ACC112 (cell line): Measurements from ENCODE around the gene LENG8.
"Not testable (repeated sequence)": the region's sequence is repeated elsewhere in the genome, so short reads cannot be mapped to it uniquely, and the experiment has no call there.

Experiments
- H2AFZ ChIP-seq: fragments of 200-600 bp; sonication (generic); one replicate; pipeline ENCODE4 v1.6.0; 2017; ENCODE audit warnings: antibody characterized with exemption, low read length; ENCODE audit not compliant: unreplicated experiment
- H3K27ac ChIP-seq: fragments of 200-600 bp; sonication (generic); 2 replicates; pipeline ENCODE4 v1.5.1; 2014; ENCODE audit warnings: low read depth, mild to moderate bottlenecking, antibody characterized with exemption, low read length, moderate library complexity
- H3K27me3 ChIP-seq: fragments of 200-600 bp; sonication (generic); 2 replicates; pipeline ENCODE4 v1.6.1; 2014; ENCODE audit warnings: mild to moderate bottlenecking, antibody characterized with exemption, low read length, moderate library complexity, mixed read lengths; ENCODE audit not compliant: insufficient read depth
- H3K36me3 ChIP-seq: fragments of 200-600 bp; sonication (generic); 2 replicates; pipeline ENCODE4 v1.6.1; 2016; ENCODE audit warnings: mild to moderate bottlenecking, antibody characterized with exemption, low read length, moderate library complexity, mixed read lengths; ENCODE audit not compliant: insufficient read depth
- H3K4me1 ChIP-seq: fragments of 200-600 bp; sonication (generic); one replicate; pipeline ENCODE4 v1.6.1; 2016; ENCODE audit warnings: low read length, mixed read lengths; ENCODE audit not compliant: insufficient read depth, unreplicated experiment, control insufficient read depth
- H3K4me3 ChIP-seq: fragments of 200-600 bp; sonication (generic); 2 replicates; pipeline ENCODE4 v1.5.1; 2014; ENCODE audit warnings: mild to moderate bottlenecking, low read depth, low read length
- H3K79me2 ChIP-seq: fragments of 200-600 bp; sonication (generic); one replicate; pipeline ENCODE4 v1.6.0; 2016; ENCODE audit warnings: low read length; ENCODE audit not compliant: control insufficient read depth, unreplicated experiment, insufficient read depth

The LENG8 gene

DNA sequence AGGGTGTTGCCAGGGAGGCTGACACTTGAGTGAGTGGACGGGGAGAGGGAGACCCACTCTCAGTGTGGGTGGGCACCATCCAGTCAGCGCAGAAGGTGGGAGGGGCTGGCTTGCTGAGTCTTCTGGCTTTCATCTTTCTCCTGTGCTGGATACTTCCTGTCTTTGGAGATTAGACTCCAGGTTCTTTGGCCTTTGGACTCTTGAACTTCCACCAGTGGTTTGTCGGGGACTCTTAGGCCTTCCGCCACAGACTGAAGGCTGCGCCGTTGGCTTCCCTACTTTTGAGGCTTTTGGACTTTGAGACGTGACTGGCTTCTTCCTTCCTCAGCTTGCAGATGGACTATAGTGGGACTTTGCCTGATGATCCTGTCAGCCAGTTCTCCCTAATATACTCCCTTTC is 4.3 kb upstream of the LENG8 start:
- Histone ChIP-seq H2AFZ (no peak overlapping the region), H3K27ac (no peak overlapping the region), H3K79me2 (peaks cover 21% of the 10 kb centered on the region), H3K4me3 (no peak overlapping the region), H3K36me3 (no peaks in the 10 kb centered on the region), H3K27me3 (no peaks in the 10 kb centered on the region), H3K4me1 (peaks cover 6% of the 10 kb centered on the region)

DNA sequence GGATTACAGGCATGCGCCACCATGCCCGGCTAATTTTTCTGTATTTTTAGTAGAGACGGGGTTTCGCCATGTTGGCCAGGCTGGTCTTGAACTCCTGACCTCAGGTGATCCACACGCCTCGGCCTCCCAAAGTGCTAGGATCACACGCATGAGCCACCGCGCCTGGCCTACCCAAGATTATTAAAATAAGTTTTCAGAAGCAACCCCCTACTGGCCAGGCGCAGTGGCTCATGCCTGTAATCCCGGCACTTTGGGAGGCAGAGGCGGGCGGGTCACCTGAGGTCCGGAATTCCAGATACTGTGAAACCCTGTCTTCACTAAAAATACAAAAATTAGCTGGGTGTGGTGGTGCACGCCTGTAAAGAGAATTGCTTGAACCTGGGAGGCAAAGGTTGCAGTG is 2.6 kb upstream of the LENG8 start:
- H3K27me3 ChIP-seq, H3K27ac ChIP-seq, H2AFZ ChIP-seq, H3K4me3 ChIP-seq, H3K36me3 ChIP-seq: not testable (repeated sequence)
- H3K4me1 ChIP-seq: peaks cover 13% of the 10 kb centered on the region
- H3K79me2 ChIP-seq: peaks cover 37% of the 10 kb centered on the region

DNA sequence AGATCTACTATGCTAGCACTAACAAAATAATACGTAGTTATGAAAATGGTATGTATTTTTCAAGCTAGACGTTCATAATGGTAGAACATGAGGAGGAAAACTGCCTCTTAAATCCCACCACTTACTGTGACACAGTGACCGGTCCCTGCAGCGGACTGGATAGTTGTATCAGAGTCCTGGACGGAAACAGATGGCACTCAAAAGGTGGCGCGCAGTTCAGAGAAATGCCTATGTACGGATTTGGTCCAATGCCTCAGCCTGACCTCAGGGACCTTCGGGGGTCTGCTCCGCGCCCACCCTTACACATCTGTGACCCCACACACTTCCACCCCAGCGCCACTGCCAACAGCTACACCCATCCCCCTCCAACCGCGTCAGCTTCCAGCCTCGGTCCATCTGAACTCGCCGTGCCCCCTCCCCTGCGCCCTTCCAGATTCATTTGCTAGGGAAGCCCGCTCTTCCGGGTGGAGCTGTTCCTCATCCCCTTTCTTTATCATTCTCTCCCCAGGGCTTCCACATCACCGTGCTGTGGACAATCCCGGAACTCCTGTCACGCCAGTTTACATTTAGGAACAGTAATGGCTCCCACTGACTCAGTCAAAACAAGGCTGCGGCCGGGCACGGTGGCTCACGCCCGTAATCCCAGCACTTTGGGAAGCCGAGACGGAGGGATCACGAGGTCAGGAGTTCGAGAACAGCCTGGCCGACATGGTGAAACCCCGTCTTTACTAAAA is 792 bp upstream of the LENG8 start:
- peak overlapping the region; percentile 98 for H3K4me3 ChIP-seq
- no peaks in the 10 kb centered on the region for H3K27me3 ChIP-seq
- H3K4me1 ChIP-seq: peaks cover 18% of the 10 kb centered on the region
- peak overlapping the region; percentile 93 for H3K27ac ChIP-seq
- peaks cover 9% of the 10 kb centered on the region; the same call in 1 of the 2 replicates for H3K36me3 ChIP-seq
- H3K79me2 ChIP-seq: peaks cover 55% of the 10 kb centered on the region
- peak overlapping the region; percentile 13 for H2AFZ ChIP-seq

DNA sequence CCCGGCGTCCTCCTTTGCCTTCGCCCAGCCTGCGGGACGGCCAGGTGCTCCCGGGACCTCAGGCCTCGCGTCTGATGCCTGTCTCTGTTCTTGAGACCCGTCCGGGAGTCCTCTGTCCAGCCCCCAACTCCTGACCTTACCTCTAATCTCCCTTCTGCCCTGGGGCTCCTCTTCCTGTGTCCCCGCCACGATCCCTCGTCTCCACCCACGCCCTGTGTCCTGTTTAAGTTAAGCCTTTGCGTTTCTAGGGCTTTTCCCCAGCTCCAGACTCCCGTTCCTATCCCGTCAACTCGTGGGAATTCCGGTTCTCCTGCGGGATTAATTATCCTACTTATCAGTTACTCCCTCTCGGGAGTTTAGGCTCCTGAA is 686 bp downstream of the LENG8 start:
- Histone ChIP-seq H3K4me3 (peak overlapping the region; percentile 98), H3K36me3 (peaks cover 13% of the 10 kb centered on the region; the same call in 1 of the 2 replicates), H3K79me2 (peaks cover 67% of the 10 kb centered on the region), H3K27me3 (no peaks in the 10 kb centered on the region), H3K27ac (peak overlapping the region; percentile 93), H2AFZ (no peak overlapping the region), H3K4me1 (peaks cover 18% of the 10 kb centered on the region)

DNA sequence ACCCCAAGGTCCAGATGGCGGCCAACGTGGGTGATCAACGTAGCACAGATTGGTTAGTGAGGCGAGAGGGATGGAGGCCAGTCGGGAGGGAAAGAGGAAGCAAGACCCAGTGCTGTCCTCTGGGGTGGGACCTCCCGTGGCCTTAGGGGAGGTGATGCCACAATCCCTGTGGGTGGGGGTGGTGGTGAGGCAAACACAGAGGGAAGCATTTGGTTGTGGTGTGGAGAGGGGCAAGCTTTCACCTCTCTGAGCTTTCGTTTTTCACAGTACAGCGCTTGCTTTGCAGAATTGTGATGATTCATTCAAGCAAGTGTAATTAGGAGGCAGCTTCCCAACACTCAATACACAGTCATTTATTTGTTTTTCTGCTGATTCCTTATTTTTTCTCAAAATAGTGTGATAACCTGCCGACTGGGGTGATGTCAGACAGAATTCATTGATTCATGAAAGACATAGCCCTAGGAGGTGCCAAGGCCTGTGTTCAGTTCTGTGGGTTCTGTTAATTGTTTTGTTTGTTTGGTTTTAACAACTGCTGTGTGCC is 2.4 kb downstream of the LENG8 start:
- Histone ChIP-seq H3K4me1 (peaks cover 18% of the 10 kb centered on the region), H3K27me3 (no peaks in the 10 kb centered on the region), H3K79me2 (peaks cover 70% of the 10 kb centered on the region), H3K27ac (peak overlapping the region; percentile 64), H3K4me3 (peak overlapping the region; percentile 98), H3K36me3 (peaks cover 13% of the 10 kb centered on the region; the same call in 1 of the 2 replicates), H2AFZ (no peak overlapping the region)

DNA sequence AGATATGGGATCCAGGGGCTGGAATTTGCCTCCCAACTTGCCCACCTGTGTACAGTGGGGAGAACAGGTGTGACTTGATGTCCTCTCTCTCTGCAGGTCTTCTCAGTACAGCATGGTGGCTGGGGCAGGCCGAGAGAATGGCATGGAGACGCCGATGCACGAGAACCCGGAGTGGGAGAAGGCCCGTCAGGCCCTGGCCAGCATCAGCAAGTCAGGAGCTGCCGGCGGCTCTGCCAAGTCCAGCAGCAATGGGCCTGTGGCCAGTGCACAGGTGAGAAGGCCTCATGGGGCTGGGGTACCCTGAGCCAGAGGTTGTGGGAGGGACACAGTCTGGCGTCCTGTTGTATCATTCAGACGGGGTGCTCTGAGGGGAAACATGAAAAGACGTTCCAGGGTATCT is 3.0 kb downstream of the LENG8 start:
- H2AFZ ChIP-seq: no peak overlapping the region
- H3K36me3 ChIP-seq: peaks cover 13% of the 10 kb centered on the region; the same call in 1 of the 2 replicates
- H3K4me1 ChIP-seq: peaks cover 15% of the 10 kb centered on the region
- peaks cover 67% of the 10 kb centered on the region for H3K79me2 ChIP-seq
- H3K4me3 ChIP-seq: peak overlapping the region; percentile 98; the same call in 1 of the 2 replicates
- H3K27me3 ChIP-seq: no peaks in the 10 kb centered on the region
- H3K27ac ChIP-seq: peak overlapping the region; percentile 64

DNA sequence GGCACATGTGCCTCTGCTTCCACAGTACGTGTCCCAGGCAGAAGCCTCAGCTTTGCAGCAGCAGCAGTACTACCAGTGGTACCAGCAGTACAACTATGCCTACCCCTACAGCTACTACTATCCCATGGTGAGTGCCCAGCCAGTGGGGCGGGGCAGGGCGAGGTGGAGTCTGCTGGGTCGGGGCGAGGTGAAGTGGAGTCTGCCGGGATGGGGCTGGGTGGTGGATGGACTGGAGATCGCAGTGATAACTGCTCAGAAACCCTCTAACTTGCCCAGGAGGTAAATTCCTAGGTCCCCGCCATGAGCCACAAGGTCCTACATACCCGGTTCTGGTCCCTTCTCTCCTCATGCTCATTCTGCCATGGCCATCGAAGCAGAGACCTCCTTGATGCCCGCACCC is 3.6 kb downstream of the LENG8 start:
- Histone ChIP-seq H2AFZ (no peak overlapping the region), H3K79me2 (peaks cover 63% of the 10 kb centered on the region)

DNA sequence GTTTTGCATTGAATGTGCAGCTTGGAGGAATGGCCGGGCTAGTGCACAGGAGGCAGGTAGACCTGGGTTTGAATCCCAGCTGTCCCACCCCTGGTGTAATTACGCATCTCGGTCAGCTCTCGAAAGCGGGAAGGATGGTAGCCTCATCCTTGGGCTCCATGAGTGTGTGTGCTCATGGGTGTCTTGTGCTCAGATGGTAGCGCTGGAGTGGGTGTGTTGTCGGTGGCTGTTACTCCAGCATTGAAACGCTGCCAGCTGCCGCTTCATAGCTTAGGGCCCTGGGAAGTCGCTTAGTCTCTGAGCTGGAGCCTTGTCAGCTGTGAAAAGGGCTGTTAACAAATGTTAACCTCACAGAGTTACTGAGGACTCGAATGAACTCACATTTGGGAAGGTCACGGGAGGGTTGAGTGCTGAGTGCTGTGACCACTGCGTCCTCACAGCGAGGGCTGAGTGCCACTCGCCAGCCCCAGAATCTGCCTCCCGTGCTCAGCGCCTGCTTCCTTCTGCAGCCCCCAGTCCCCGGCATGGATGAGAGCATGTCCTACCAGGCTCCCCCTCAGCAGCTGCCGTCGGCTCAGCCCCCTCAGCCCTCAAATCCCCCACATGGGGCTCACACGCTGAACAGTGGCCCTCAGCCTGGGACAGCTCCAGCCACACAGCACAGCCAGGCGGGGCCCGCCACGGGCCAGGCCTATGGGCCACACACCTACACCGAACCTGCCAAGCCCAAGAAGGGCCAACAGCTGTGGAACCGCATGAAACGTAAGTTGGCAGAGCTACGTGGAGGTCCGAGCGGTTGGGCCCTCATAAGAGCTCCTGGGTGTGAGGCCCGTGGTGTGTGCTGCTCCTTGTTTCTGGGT is 5.2 kb downstream of the LENG8 start:
- Histone ChIP-seq H3K4me1 (peaks cover 11% of the 10 kb centered on the region), H2AFZ (no peak overlapping the region), H3K27me3 (no peaks in the 10 kb centered on the region), H3K79me2 (peaks cover 62% of the 10 kb centered on the region), H3K27ac (no peak overlapping the region), H3K4me3 (no peak overlapping the region), H3K36me3 (peaks cover 13% of the 10 kb centered on the region; the same call in 1 of the 2 replicates)

More for the DNA sequence above, 3.6 kb downstream of the LENG8 start:
- H3K4me1 ChIP-seq: peaks cover 11% of the 10 kb centered on the region
- no peak overlapping the region for H3K4me3 ChIP-seq
- H3K36me3 ChIP-seq: peaks cover 13% of the 10 kb centered on the region; the same call in 1 of the 2 replicates
- H3K27me3 ChIP-seq: no peaks in the 10 kb centered on the region
- H3K27ac ChIP-seq: no peak overlapping the region

DNA sequence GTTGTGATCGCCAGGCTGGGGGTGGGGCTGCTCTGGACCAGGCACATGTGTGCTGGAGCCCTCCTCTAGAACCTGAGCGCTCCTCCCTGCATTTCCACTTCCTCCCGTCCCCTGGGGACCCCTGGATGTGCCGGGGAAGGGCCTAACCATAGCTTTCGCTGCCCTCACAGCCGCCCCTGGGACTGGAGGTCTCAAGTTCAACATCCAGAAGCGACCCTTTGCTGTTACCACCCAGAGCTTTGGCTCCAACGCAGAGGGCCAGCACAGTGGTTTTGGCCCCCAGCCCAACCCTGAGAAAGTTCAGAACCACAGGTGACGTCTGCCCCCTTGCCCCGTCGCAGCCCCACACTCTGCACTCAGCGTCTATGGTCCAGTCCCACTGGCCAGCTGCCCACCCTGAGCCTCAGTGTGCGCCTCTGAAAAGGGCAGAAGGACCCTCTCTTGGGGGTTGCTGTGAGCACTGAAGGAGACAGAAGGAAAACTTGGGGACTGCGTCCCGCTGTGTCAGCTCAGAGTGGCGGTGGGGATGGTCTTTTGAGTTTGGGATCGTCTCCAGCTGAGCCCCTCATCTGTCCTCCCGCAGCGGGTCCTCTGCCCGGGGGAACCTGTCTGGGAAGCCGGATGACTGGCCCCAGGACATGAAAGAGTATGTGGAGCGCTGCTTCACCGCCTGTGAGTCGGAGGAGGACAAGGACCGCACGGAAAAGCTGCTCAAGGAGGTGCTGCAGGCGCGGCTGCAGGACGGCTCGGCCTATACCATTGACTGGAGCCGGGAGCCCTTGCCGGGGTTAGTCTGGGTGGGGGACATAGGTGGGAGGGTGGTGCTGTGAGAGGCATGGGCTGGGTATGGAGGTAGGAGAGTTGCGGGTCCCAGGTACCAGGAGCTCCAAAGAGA is 6.0 kb downstream of the LENG8 start:
- Histone ChIP-seq H3K27ac (no peak overlapping the region), H3K79me2 (peaks cover 55% of the 10 kb centered on the region), H2AFZ (no peak overlapping the region), H3K4me1 (peaks cover 11% of the 10 kb centered on the region), H3K36me3 (peaks cover 13% of the 10 kb centered on the region; the same call in 1 of the 2 replicates), H3K4me3 (no peak overlapping the region), H3K27me3 (no peaks in the 10 kb centered on the region)
